SK-N-MC (cell line): Measurements from ENCODE around the gene PDE9A.

Experiments used
- DNase-seq: peaks from one replicate; pipeline ENCODE4 v3.0.0-alpha.2; 2011; ENCODE audit warnings: low read depth, low spot score
- H3K27ac ChIP-seq: fragments of 200-600 bp; sonication (generic); 2 replicates; pipeline ENCODE4 v1.5.1; 2016; ENCODE audit warnings: mixed run types
- H3K36me3 ChIP-seq: fragments of 200-600 bp; sonication (generic); 2 replicates; pipeline ENCODE4 v1.6.1; 2017; ENCODE audit warnings: antibody characterized with exemption, low read length, mixed read lengths; ENCODE audit not compliant: insufficient read depth
- H3K4me3 ChIP-seq: fragments of 200-600 bp; sonication (generic); 2 replicates; pipeline ENCODE4 v1.5.1; 2016
- H3K9ac ChIP-seq: fragments of 200-600 bp; sonication (generic); 2 replicates; pipeline ENCODE4 v1.8.0; 2017; ENCODE audit warnings: mixed run types, mixed read lengths; ENCODE audit not compliant: insufficient read length
- H3K9me3 ChIP-seq: fragments of 200-600 bp; sonication (generic); 2 replicates; pipeline ENCODE4 v1.6.1; 2017; ENCODE audit warnings: low read depth, mild to moderate bottlenecking, antibody characterized with exemption, low read length, moderate library complexity, mixed read lengths
- EZH2 ChIP-seq: fragments of 200-600 bp; sonication (generic); IDR thresholded peaks from one replicate; pipeline ENCODE4 v1.6.1; 2017; ENCODE audit warnings: antibody characterized with exemption
- FOXP2 ChIP-seq: optimal IDR thresholded peaks from 2 replicates; pipeline ENCODE3; 2011; ENCODE audit warnings: mild to moderate bottlenecking, moderate library complexity; ENCODE audit not compliant: insufficient read depth; ENCODE audit errors: extremely low read length, control extremely low read depth
- POLR2AphosphoS5 ChIP-seq: IDR thresholded peaks from 2 replicates; pipeline ENCODE4 v1.6.1; 2012; ENCODE audit warnings: mild to moderate bottlenecking, low read depth, low read length, borderline replicate concordance

The PDE9A gene

GRCh38 chr21:42763581-42764442, 110.4 kb downstream of the PDE9A start:
- no peak for TF ChIP-seq FOXP2
- Histone ChIP-seq H3K9ac (no peak overlapping the region), H3K36me3 (peaks cover 9% of the 10 kb centered on the region; the same call in 1 of the 2 replicates), H3K9me3 (no peaks in the 10 kb centered on the region), H3K27ac (no peak overlapping the region), H3K4me3 (no peak overlapping the region)
- no peak for DNase-seq

GRCh38 chr21:42764443-42764760, 111.0 kb downstream of the PDE9A start:
- Histone ChIP-seq H3K4me3 (no peak overlapping the region), H3K9me3 (no peaks in the 10 kb centered on the region), H3K9ac (no peak overlapping the region), H3K27ac (no peak overlapping the region), H3K36me3 (peaks cover 15% of the 10 kb centered on the region; the same call in 1 of the 2 replicates)
- no peak for DNase-seq
- TF ChIP-seq POLR2AphosphoS5 = no peak
- no peak for TF ChIP-seq EZH2

DNA sequence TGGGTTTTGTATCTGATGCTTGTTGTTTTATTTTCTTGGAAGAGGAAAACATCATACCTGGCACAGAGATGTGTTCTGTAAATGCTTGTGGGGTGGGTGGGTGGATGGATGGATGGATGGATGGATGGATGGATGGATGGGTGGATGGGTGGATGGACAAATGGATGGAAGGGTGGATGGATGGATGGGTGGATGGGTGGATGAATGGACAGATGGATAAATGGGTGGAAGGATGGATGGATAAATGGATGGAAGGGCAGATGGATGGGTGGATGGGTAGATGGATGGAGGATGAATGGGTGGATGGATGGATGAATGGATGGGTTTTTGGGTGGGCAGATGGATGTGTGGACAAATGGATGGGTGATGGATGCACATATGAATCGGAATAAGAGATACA, 111.5 kb downstream of the PDE9A start:
- no peak for TF ChIP-seq POLR2AphosphoS5
- TF ChIP-seq EZH2 = no peak
- TF ChIP-seq FOXP2 = no peak
- Histone ChIP-seq H3K27ac (no peak overlapping the region), H3K9me3 (no peaks in the 10 kb centered on the region), H3K36me3 (peaks cover 19% of the 10 kb centered on the region; the same call in 1 of the 2 replicates), H3K9ac (no peak overlapping the region), H3K4me3 (no peak overlapping the region)
- no peak for DNase-seq

DNA sequence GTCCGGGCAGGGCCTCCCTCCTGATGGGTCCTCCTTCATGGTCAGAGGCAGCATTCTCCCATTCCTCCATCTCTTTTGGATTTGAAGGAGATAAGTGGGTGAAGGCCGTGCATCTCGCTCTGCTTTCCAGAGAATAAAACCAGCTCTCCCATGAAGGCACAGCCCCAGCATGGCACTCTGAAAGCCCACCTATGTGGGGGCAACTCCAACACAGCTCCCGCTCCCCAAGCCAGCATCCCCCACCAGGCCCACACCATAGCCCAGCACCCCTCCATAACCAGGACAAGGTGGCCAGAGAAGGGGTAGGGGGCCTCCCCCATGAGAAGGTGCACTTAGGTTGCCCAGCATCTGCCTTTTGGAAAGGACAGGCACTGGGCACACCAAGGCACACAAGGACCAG, 112.2 kb downstream of the PDE9A start:
- no peak overlapping the region for H3K27ac ChIP-seq
- TF ChIP-seq POLR2AphosphoS5 (no peak), FOXP2 (no peak)
- H3K36me3 ChIP-seq = peaks cover 23% of the 10 kb centered on the region; the same call in 1 of the 2 replicates
- H3K4me3 ChIP-seq = no peak overlapping the region
- H3K9me3 ChIP-seq = no peaks in the 10 kb centered on the region
- H3K9ac ChIP-seq = no peak overlapping the region
- DNase-seq = no peak

DNA sequence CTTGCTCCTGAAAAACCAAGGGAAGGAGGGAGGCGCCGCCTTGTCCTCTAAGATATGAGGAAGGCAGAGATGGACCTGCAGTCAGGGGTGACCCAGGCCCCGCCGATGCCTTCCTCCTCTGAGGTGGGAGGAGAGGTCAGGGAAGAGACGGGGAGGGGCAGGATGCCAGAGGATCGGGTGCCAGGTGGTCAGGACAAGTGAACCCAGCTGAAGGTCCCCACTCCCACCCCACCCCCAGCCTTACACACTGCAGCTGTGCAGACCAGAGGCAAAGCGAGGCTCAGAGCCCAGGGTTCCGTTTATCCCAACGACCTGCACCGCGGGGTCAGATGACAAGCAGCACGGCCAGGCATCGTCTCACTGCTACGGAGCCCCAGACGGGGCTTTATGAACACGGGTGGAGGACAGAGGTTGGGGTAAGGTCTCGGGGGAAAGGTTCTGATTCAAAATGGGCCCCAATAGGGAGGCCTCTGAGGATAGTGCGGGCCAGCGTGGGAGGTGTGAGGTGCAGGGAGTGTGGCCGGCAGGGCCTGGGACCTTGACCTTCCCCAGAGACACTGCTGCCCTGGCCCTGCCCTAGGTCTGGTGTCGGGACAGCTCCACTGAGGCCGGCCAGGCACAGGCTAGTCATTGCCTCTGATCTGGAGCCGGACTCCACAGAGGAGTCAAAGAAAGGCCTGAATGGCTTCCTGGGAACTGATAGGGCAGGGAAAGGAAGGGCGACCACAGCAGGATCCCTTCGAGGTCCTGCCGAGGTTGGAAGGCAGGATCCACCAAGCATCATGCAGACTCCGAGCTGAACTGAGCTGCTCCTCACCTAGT, 113.5 kb downstream of the PDE9A start:
- H3K9ac ChIP-seq = no peak overlapping the region
- DNase-seq = no peak
- H3K36me3 ChIP-seq = peaks cover 28% of the 10 kb centered on the region; the same call in 1 of the 2 replicates
- H3K9me3 ChIP-seq = no peaks in the 10 kb centered on the region
- TF ChIP-seq FOXP2 = no peak
- no peak for TF ChIP-seq POLR2AphosphoS5
- no peak for TF ChIP-seq EZH2
- H3K4me3 ChIP-seq = no peak overlapping the region
- H3K27ac ChIP-seq = no peak overlapping the region

GRCh38 chr21:42767561-42767835, 114.1 kb downstream of the PDE9A start:
- no peak overlapping the region for H3K27ac ChIP-seq
- H3K36me3 ChIP-seq = peaks cover 28% of the 10 kb centered on the region; the same call in 1 of the 2 replicates
- no peak for TF ChIP-seq POLR2AphosphoS5
- no peak for TF ChIP-seq EZH2
- TF ChIP-seq FOXP2 = no peak
- no peaks in the 10 kb centered on the region for H3K9me3 ChIP-seq
- no peak for DNase-seq
- H3K4me3 ChIP-seq = no peak overlapping the region
- H3K9ac ChIP-seq = no peak overlapping the region

DNA sequence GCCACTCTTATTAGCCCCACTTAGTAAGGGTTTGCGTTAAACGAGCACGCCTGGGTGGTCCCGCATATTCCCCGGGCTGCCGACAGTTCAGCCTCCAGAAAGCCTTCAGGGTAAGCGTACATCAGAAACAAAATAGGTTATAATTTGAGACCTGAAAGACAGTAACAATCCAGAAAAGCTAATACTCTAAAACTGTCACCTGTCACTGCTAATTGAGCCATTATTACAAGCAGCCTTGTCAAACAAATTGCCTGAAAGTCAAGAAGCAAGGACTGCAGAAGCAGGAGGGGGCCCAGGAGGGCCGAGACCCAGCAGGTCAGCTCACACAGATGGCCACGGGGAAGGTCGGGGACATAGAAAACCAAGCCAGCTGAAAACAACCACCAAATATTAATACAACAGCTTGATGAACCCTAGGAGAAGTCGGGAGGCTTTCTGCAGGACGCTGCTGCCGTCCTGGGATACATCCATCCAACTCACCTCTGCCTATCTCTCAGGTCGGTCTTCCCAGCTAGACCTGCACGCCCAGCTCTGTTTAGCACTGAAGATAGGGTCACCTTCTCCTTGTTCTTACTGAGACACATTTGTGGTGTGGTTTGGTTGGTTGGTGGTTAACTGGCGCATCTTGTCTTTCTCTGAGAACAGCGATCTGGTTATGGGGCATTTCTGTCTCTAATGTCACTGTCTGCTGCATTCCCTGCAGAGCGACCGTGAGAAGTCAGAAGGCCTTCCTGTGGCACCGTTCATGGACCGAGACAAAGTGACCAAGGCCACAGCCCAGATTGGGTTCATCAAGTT, 115.1 kb downstream of the PDE9A start:
- Histone ChIP-seq H3K36me3 (peaks cover 28% of the 10 kb centered on the region; the same call in 1 of the 2 replicates), H3K9me3 (no peaks in the 10 kb centered on the region), H3K9ac (no peak overlapping the region), H3K4me3 (no peak overlapping the region), H3K27ac (no peak overlapping the region)
- no peak for DNase-seq
- no peak for TF ChIP-seq FOXP2

GRCh38 chr21:42769183-42769819, 115.9 kb downstream of the PDE9A start:
- Histone ChIP-seq H3K36me3 (peaks cover 28% of the 10 kb centered on the region; the same call in 1 of the 2 replicates), H3K27ac (no peak overlapping the region)

More at GRCh38 chr21:42769183-42769819, 115.9 kb downstream of the PDE9A start:
- no peak overlapping the region for H3K4me3 ChIP-seq
- TF ChIP-seq POLR2AphosphoS5 (no peak), FOXP2 (no peak), EZH2 (no peak)
- DNase-seq = no peak
- H3K9ac ChIP-seq = no peak overlapping the region
- no peaks in the 10 kb centered on the region for H3K9me3 ChIP-seq
